HCT116 (cell line): ENCODE results near the gene CPLX4. TPM values are rescaled to one million over a fixed set of nuclear protein-coding genes. Genes with fewer than 3 reads are reported as not detected.

Experiments
- ATAC-seq: fragments of 200-7000 bp; cut with Tn5 transposase; 2 replicates; pipeline ENCODE4 v1.9.1; 2020; ENCODE audit warnings: mild to moderate bottlenecking, moderate library complexity
- BruUV-seq: library from RNA; stranded (reverse); fragments of 400-500 nt; replicated peaks from 2 replicates; lab custom pipeline; 2021; lab: Mats Ljungman, UMichigan
- CTCF ChIA-PET: fragments of 300-600 bp; sonication (Branson Sonifier 250); formaldehyde crosslinking; loops from one replicate; lab custom pipeline; 2021; ENCODE audit warnings: antibody characterized with exemption; lab: Charles Lee
- POLR2A ChIA-PET: fragments of 300-600, 350-600 bp; sonication (Branson Sonifier 250); formaldehyde crosslinking; loops from one replicate; lab custom pipeline; 2021; ENCODE audit warnings: antibody characterized with exemption; lab: Charles Lee
- RAD21 ChIA-PET, 2 experiments: fragments of 300-600 bp; sonication (Branson Sonifier 250); formaldehyde crosslinking; loops; one replicate each; lab custom pipeline; 2023; ENCODE audit warnings: low total read pairs in 2 of 2; ENCODE audit not compliant: uncharacterized antibody in 2 of 2, unreplicated experiment in 2 of 2, low non-redundant PET in 1 of 2; lab: Charles Lee
- DNase-seq: peaks from one replicate; pipeline ENCODE4 v3.0.0-alpha.2; 2010; ENCODE audit warnings: low read depth, low spot score
- H2AFZ ChIP-seq: fragments of 200-600 bp; shearing (Covaris generic), sonication (generic); 2 replicates; pipeline ENCODE4 v1.6.1; 2017; ENCODE audit warnings: low read depth, mixed run types, mixed read lengths, antibody characterized with exemption, low read length; ENCODE audit not compliant: poor library complexity, severe bottlenecking
- H3K27ac ChIP-seq: 2 replicates; pipeline ENCODE4 v1.5.1; 2012; ENCODE audit warnings: low read depth, low read length
- H3K27me3 ChIP-seq: fragments of 200-600 bp; sonication (generic); 2 replicates; pipeline ENCODE4 v1.6.1; 2016; ENCODE audit warnings: mixed run types, low read length, mixed read lengths; ENCODE audit not compliant: insufficient read depth
- H3K36me3 ChIP-seq, 2 experiments: fragments of 200-500 bp in 1 of 2; fragments of 200-600 bp in 1 of 2; sonication (Bioruptor generic) in 1 of 2; sonication (generic) in 1 of 2; 2 replicates each; pipeline versions ENCODE4 v1.5.1 to v1.6.1; 2014 to 2016; ENCODE audit warnings: low read length in 2 of 2, inconsistent platforms in 1 of 2, mixed read lengths in 1 of 2, mixed run types in 1 of 2; ENCODE audit not compliant: insufficient read depth in 2 of 2, control insufficient read depth in 1 of 2
- H3K4me1 ChIP-seq, 2 experiments: fragments of 200-600 bp in 1 of 2; sonication (generic) in 1 of 2; 2 replicates each; pipeline versions ENCODE4 v1.5.1 to v1.6.1; 2012 to 2017; ENCODE audit warnings: low read length in 2 of 2, inconsistent platforms in 1 of 2, mild to moderate bottlenecking in 1 of 2, mixed read lengths in 1 of 2, mixed run types in 1 of 2, moderate library complexity in 1 of 2; ENCODE audit not compliant: insufficient read depth in 2 of 2, control insufficient read depth in 1 of 2
- H3K4me2 ChIP-seq: fragments of 200-600 bp; sonication (generic); 2 replicates; pipeline ENCODE4 v1.6.1; 2017; ENCODE audit warnings: mixed run types, low read length, mixed read lengths
- H3K4me3 ChIP-seq, 2 experiments: fragments of 200-600 bp in 1 of 2; sonication (generic) in 1 of 2; replicated peaks in 1 of 2; 2 replicates each; pipeline ENCODE4 v1.5.1; 2011 to 2016; ENCODE audit warnings: low read length in 2 of 2, control low read depth in 1 of 2, low read depth in 1 of 2, mild to moderate bottlenecking in 1 of 2, mixed read lengths in 1 of 2, mixed run types in 1 of 2
- H3K79me2 ChIP-seq: fragments of 200-600 bp; sonication (generic); 2 replicates; pipeline ENCODE4 v1.6.1; 2017; ENCODE audit warnings: mild to moderate bottlenecking, mixed run types, low read length, moderate library complexity, mixed read lengths; ENCODE audit not compliant: insufficient read depth
- H3K9ac ChIP-seq: fragments of 200-600 bp; sonication (generic); 2 replicates; pipeline ENCODE4 v1.6.1; 2016; ENCODE audit warnings: low read length, mixed read lengths
- H3K9me2 ChIP-seq: fragments of 200-600 bp; sonication (generic), shearing (Covaris generic); 2 replicates; pipeline ENCODE4 v1.6.1; 2017; ENCODE audit warnings: mixed run types, mild to moderate bottlenecking, moderate library complexity; ENCODE audit not compliant: insufficient read depth
- H3K9me3 ChIP-seq, 2 experiments: fragments of 200-500 bp in 1 of 2; fragments of 200-600 bp in 1 of 2; sonication (Bioruptor generic) in 1 of 2; sonication (generic) in 1 of 2; 2 replicates each; pipeline ENCODE4 v1.6.1; 2014 to 2017; ENCODE audit warnings: low read length in 2 of 2, mixed read lengths in 2 of 2, inconsistent platforms in 1 of 2, low read depth in 1 of 2, mild to moderate bottlenecking in 1 of 2, mixed run types in 1 of 2, moderate library complexity in 1 of 2; ENCODE audit not compliant: control insufficient read depth in 1 of 2, insufficient read depth in 1 of 2
- H4K20me1 ChIP-seq: fragments of 200-600 bp; sonication (generic), shearing (Covaris generic); 2 replicates; pipeline ENCODE4 v1.6.1; 2017; ENCODE audit warnings: mixed run types, mild to moderate bottlenecking, moderate library complexity; ENCODE audit not compliant: insufficient read depth
- EGR1 ChIP-seq: IDR thresholded peaks from 2 replicates; pipeline ENCODE4 v1.6.1; 2012; ENCODE audit warnings: low read depth
- ELF1 ChIP-seq: IDR thresholded peaks from 2 replicates; pipeline ENCODE4 v1.6.1; 2012; ENCODE audit warnings: low read depth, borderline replicate concordance
- EZH2phosphoT487 ChIP-seq: fragments of 200-600 bp; IDR thresholded peaks from 2 replicates; pipeline ENCODE4 v1.6.1; 2018; ENCODE audit warnings: antibody characterized with exemption, borderline replicate concordance
- JUND ChIP-seq: IDR thresholded peaks from 2 replicates; pipeline ENCODE4 v1.6.1; 2012
- POLR2A ChIP-seq: IDR thresholded peaks from 2 replicates; pipeline ENCODE4 v1.7.0; 2011; ENCODE audit warnings: borderline replicate concordance; ENCODE audit not compliant: insufficient read depth, insufficient read length; ENCODE audit errors: extremely low read depth
- REST ChIP-seq: IDR thresholded peaks from 2 replicates; pipeline ENCODE4 v1.6.1; 2012; ENCODE audit warnings: low read depth
- SP1 ChIP-seq: IDR thresholded peaks from 2 replicates; pipeline ENCODE4 v1.6.1; 2012; ENCODE audit warnings: low read depth
- TCF7L2 ChIP-seq: IDR thresholded peaks from 2 replicates; pipeline ENCODE4 v1.7.0; 2011; ENCODE audit warnings: borderline replicate concordance, inconsistent platforms; ENCODE audit not compliant: insufficient read depth, insufficient read length; ENCODE audit errors: extremely low read depth
- ZFX ChIP-seq: fragments of 450-650 bp; IDR thresholded peaks from 2 replicates; pipeline ENCODE4 v1.6.1; 2017
- intact Hi-C: fragments of 100-400 bp; cut with micrococcal nuclease; formaldehyde crosslinking; loops from 2 replicates; pipeline ENCODE4 v1.10.0; 2022
- total RNA-seq: library from RNA; stranded (reverse); gene quantifications from one replicate; pipeline ENCODE4 v1.2.1, GENCODE V29; 2021; ENCODE audit not compliant: unreplicated experiment
- TF ChIP-seq, protein P1 (sequence below): IDR thresholded peaks from 2 replicates; pipeline ENCODE4 v1.6.1; 2011; ENCODE audit warnings: mild to moderate bottlenecking, low read length, moderate library complexity; ENCODE audit not compliant: insufficient replicate concordance; ENCODE audit errors: extremely low read depth
- TF ChIP-seq, protein P2 (sequence below): IDR thresholded peaks from 2 replicates; pipeline ENCODE4 v1.6.1; 2012

Gene CPLX4
- total RNA-seq, 1 experiment from 2014 or later: not detected

- BruUV-seq: no TSS peak
- Histone ChIP-seq H3K9me3 (no peaks in the 10 kb centered on the region), H3K27me3 (peaks cover 9% of the 10 kb centered on the region), H3K4me1 (no peaks in the 10 kb centered on the region), H4K20me1 (no peaks in the 10 kb centered on the region), H3K4me3 (no peak overlapping the region), H3K27ac (no peak overlapping the region), H3K79me2 (no peaks in the 10 kb centered on the region), H3K9me2 (no peaks in the 10 kb centered on the region), H3K36me3 (no peaks in the 10 kb centered on the region), H2AFZ (no peak overlapping the region), H3K4me2 (no peak overlapping the region), H3K9ac (no peak overlapping the region)
- intact Hi-C loops: no loop called here
- CTCF ChIA-PET: no interaction called here
- RAD21 ChIA-PET: no interaction called here
- no peak for ATAC-seq
- POLR2A ChIA-PET: no interaction called here
- DNase-seq: no peak
- TF ChIP-seq JUND (no peak), ELF1 (no peak)
Observed at GRCh38 chr18:59264121-59264571, 54.3 kb downstream of the CPLX4 start.

DNA sequence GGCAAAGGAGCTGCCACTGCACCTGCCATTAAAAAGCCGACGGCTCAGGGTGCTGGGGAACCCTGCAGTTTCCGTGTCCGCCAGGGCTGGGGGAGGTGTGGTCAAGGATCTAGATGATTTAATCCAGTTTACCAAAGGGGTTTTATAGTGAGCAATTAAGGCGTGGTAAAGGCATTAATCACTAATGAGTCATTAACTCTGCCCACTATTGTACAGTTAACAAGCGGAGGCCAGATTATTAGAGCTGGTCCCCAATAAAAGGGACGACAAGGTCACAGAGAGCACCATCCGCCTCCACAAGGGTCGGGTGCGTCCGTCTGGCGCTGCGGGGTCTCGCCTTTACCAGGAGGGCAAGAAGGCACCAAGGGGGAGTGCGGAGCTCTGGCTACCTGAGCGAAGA, 54.8 kb downstream of the CPLX4 start:
- H3K27me3 ChIP-seq: peaks cover 9% of the 10 kb centered on the region
- BruUV-seq: no TSS peak
- no peak for ATAC-seq
- H3K36me3 ChIP-seq: no peaks in the 10 kb centered on the region
- no peaks in the 10 kb centered on the region for H3K9me2 ChIP-seq
- no peaks in the 10 kb centered on the region for H3K4me1 ChIP-seq
- intact Hi-C loops: no loop called here
- H3K79me2 ChIP-seq: no peaks in the 10 kb centered on the region
- H3K4me2 ChIP-seq: no peak overlapping the region
- H3K27ac ChIP-seq: no peak overlapping the region
- ChIA-PET RAD21 (no interaction called here), CTCF (no interaction called here)
- no peak overlapping the region for H2AFZ ChIP-seq
- DNase-seq: no peak
- no peaks in the 10 kb centered on the region for H3K9me3 ChIP-seq
- no peak overlapping the region for H3K9ac ChIP-seq
- TF ChIP-seq ZFX: no peak
- TF ChIP-seq REST: no peak
- TF ChIP-seq POLR2A: no peak
- no peak for TF ChIP-seq SP1
- no peak for TF ChIP-seq TCF7L2
- TF ChIP-seq, protein P1, sequence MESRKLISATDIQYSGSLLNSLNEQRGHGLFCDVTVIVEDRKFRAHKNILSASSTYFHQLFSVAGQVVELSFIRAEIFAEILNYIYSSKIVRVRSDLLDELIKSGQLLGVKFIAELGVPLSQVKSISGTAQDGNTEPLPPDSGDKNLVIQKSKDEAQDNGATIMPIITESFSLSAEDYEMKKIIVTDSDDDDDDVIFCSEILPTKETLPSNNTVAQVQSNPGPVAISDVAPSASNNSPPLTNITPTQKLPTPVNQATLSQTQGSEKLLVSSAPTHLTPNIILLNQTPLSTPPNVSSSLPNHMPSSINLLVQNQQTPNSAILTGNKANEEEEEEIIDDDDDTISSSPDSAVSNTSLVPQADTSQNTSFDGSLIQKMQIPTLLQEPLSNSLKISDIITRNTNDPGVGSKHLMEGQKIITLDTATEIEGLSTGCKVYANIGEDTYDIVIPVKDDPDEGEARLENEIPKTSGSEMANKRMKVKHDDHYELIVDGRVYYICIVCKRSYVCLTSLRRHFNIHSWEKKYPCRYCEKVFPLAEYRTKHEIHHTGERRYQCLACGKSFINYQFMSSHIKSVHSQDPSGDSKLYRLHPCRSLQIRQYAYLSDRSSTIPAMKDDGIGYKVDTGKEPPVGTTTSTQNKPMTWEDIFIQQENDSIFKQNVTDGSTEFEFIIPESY: no peak
- TF ChIP-seq, protein P2, sequence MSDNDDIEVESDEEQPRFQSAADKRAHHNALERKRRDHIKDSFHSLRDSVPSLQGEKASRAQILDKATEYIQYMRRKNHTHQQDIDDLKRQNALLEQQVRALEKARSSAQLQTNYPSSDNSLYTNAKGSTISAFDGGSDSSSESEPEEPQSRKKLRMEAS: no peak
- no peak for TF ChIP-seq EZH2phosphoT487
- no peak for TF ChIP-seq EGR1
- TF ChIP-seq, all 23 proteins: peak for 0
- H4K20me1 ChIP-seq: no peaks in the 10 kb centered on the region
- H3K4me3 ChIP-seq: no peak overlapping the region
- POLR2A ChIA-PET: no interaction called here
